Lower leg skin (tissue), 3 donors: Measurements from ENCODE around the gene PEX6.

Source experiments
- CTCF ChIP-seq, 3 donors: fragments of 450-650 bp; IDR thresholded peaks; one replicate each; pipeline ENCODE4 v1.5.1; 2016; ENCODE audit warnings: antibody characterized with exemption in 3 of 3, mild to moderate bottlenecking in 3 of 3, moderate library complexity in 2 of 3
- POLR2A ChIP-seq, 2 donors: fragments of 450-650 bp; IDR thresholded peaks; one replicate each; pipeline ENCODE4 v1.6.1; 2016 to 2017; ENCODE audit warnings: antibody characterized with exemption in 2 of 2, mild to moderate bottlenecking in 1 of 2, moderate library complexity in 1 of 2

DNA sequence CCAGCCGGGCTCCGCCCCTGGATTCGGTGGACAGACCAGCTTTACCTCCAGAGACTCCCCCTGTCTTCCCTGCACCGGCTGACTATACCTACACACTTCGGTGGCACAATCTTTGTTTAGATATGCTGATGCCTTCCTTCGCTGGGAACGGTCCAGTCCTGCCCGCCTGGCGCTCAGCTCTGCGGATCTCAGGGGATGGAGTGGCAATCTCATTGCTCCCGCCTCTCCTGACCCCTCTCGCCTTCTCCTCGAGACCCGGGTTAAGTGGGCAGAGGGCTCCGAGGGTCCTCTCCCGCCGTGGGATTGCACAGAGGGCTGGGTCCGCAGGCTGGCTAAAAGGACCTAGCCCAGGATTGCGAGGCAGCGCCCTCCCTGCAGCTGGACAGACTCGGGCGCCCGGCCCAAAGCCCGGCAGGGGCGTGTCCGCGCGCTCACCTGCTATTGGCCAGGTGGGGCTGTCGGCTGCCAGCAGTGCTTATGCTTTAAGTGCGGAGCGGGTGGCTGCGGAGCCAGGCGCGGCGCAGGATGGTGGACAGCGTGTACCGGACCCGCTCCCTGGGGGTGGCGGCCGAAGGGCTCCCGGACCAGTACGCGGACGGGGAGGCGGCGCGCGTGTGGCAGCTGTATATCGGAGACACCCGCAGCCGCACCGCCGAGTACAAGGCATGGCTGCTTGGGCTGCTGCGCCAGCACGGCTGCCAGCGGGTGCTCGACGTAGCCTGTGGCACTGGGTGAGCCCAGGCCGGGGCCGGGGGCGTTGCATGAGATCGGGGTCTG, 18.6 kb downstream of the PEX6 start, which contains the start of gene GNMT:
- no peak for TF ChIP-seq CTCF (IDR thresholded peaks at IDR 0.05)
- no peak for TF ChIP-seq POLR2A (IDR thresholded peaks at IDR 0.05)
